Testis (tissue), 2 donors: ENCODE data around the gene NAP1L1.

Experiments
- CTCF ChIP-seq, 3 experiments: fragments of 450-650 bp in 2 of 3; fragments of 200-600 bp in 1 of 3; sonication (generic) in 1 of 3; IDR thresholded peaks; one replicate each; pipeline ENCODE4 v1.5.1; 2016 to 2019; ENCODE audit warnings: antibody characterized with exemption in 3 of 3, mild to moderate bottlenecking in 2 of 3, moderate library complexity in 1 of 3
- POLR2A ChIP-seq: fragments of 450-650 bp; IDR thresholded peaks from one replicate; pipeline ENCODE4 v1.6.1; 2017; ENCODE audit warnings: antibody characterized with exemption, mild to moderate bottlenecking, moderate library complexity

GRCh38 chr12:76028571-76029277 is 55.8 kb downstream of the NAP1L1 start:
- no peak for TF ChIP-seq POLR2A
- no peak for TF ChIP-seq CTCF (IDR thresholded peaks at IDR 0.05)
